HG02610 (cell line): ENCODE measurements around the gene PAX3.
"Not testable (repeated sequence)": the region's sequence is repeated elsewhere in the genome, so short reads cannot be mapped to it uniquely, and the experiment has no call there.

ENCODE experiments used
- ATAC-seq: cut with Tn5 transposase; IDR thresholded peaks from one replicate; pipeline ENCODE4 v1.9.1; 2021; ENCODE audit warnings: mild to moderate bottlenecking, moderate library complexity; ENCODE audit not compliant: unreplicated experiment

PAX3 gene

DNA sequence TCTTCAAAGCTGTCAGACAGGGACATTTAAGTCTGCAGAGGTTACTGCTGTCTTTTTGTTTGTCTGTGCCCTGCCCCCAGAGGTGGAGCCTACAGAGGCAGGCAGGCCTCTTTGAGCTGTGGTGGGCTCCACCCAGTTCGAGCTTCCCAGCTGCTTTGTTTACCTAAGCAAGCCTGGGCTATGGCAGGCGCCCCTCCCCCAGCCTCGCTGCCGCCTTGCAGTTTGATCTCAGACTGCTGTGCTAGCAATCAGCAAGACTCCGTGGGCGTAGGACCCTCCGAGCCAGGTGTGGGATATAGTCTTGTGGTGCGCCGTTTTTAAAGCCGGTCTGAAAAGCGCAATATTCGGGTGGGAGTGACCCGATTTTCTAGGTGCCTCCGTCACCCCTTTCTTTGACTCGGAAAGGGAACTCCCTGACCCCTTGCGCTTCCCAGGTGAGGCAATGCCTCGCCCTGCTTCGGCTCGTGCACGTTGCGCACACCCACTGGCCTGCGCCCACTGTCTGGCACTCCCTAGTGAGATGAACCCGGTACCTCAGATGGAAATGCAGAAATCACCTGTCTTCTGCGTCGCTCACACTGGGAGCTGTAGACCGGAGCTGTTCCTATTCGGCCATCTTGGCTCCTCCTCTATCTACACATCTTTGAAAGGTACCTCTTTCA, 143.7 kb downstream of the PAX3 start:
- not testable (repeated sequence) for ATAC-seq
